Measurements from ENCODE around the gene ASB1.

- TF ChIP-seq ZC3H10 (CRISPR knock-in tag; IDR thresholded peaks at IDR 0.05) (no peak), TCF4 (CRISPR knock-in tag; IDR thresholded peaks at IDR 0.05; ENCODE audit: borderline replicate concordance) (no peak), CSRNP3 (CRISPR knock-in tag; IDR thresholded peaks at IDR 0.05) (no peak), PATZ1 (CRISPR knock-in tag; IDR thresholded peaks at IDR 0.05; ENCODE audit: borderline replicate concordance) (no peak), ZNF8 (CRISPR knock-in tag; IDR thresholded peaks at IDR 0.05) (no peak)
- TF ChIP-seq, protein P1, sequence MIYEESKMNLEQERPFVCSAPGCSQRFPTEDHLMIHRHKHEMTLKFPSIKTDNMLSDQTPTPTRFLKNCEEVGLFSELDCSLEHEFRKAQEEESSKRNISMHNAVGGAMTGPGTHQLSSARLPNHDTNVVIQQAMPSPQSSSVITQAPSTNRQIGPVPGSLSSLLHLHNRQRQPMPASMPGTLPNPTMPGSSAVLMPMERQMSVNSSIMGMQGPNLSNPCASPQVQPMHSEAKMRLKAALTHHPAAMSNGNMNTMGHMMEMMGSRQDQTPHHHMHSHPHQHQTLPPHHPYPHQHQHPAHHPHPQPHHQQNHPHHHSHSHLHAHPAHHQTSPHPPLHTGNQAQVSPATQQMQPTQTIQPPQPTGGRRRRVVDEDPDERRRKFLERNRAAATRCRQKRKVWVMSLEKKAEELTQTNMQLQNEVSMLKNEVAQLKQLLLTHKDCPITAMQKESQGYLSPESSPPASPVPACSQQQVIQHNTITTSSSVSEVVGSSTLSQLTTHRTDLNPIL (CRISPR knock-in tag; IDR thresholded peaks at IDR 0.05; ENCODE audit: low read depth): no peak
These were observed 45.9 kb upstream of the ASB1 start for GRCh38 chr2:238380785-238381184.
